NCI-H1436 treated with DMSO at 0.1 percent for 48 hours (cell line): ENCODE results near the gene TEX9.

Source experiments
- DNase-seq: peaks from one replicate; lab custom pipeline; 2025; lab: John Stamatoyannopoulos, UW

TEX9 gene

GRCh38 chr15:56454836-56455235, 89.6 kb downstream of the TEX9 start:
- no peak for DNase-seq

DNA sequence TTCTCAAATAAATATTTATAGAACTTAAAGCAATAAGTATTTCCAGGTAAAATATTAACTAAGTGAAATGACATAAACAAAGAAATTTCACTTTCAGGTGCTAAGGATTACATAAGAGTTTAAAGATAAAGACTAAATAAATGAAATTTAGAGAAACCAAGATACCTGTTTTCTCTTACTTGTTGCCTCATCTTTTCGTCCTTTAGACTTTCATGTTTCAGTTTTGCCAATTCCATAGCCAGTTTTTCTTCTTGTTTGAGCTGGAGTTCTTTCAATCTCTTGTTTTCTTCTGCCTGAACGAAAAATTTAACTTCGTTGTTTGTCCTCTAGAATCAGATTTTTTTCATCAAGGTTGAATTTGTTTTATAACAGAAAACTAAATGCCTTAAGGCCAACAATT, 91.0 kb downstream of the TEX9 start:
- DNase-seq, result no peak

- DNase-seq, result no peak
Measured at GRCh38 chr15:56459096-56459495, 93.9 kb downstream of the TEX9 start.

- no peak for DNase-seq
Measured at GRCh38 chr15:56460071-56460470, 94.8 kb downstream of the TEX9 start.

DNA sequence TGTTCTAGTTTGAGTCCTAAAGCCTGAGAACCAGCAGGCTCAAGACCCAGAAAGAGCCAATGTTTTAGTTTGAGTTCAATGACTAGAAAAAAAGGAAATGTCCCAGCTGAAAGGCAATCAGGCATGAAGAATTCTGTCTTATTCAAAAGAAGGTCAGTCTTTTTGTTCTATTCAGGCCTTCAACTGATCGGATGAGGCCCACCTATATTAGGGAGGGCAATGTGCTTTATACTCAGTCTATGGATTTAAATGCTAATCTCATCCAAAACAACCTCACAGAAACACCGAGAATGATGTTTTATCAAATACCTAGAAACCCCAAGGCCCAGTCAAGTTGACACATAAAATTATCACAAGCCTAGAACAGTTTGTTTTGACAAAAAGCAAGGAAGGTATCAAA, 95.7 kb downstream of the TEX9 start:
- DNase-seq, result no peak

- peak; percentile 86 for DNase-seq
Measured at GRCh38 chr15:56464893-56465520, 99.8 kb downstream of the TEX9 start, which contains the start of gene MNS1. MNS1 (minus strand) TSS chr15:56465137; CDS start chr15:56464972, 165 bp downstream.

DNA sequence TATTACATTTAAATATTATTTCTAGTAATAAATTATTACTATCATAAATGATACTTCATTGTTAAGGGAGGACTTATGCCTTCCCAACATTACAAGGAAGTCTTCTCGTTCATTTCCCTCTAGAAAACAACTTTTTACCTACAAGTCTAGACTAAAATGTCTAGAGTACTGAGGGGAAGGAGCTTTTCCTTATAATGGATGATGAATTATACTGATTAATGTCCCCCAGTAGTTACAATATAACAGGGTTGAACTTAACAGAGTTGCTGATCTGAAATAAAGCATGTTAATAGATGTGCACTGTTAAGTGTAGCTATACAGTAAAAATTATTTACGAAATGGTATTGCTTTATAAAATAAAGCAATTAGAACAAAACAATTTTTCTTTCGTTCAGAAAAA, 102.4 kb downstream of the TEX9 start:
- no peak for DNase-seq

DNA sequence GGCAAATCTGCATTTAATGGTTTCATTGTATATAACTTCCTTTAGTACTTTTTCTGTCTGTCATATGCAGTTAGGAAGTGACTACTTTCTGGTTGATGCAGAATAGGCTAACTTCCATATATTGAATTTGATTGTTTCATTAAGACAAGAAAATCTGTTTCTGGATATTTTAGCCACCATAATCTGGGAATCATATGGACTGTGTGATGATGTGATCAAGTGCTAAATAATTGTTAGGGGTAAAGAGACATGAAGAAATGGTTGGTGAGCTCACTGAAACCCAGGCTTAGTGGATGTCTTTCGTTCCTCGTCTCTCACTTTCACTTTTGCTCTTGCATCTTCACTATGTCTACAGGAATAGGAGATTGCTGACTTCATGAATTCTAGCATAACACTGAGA, 103.2 kb downstream of the TEX9 start:
- no peak for DNase-seq

DNA sequence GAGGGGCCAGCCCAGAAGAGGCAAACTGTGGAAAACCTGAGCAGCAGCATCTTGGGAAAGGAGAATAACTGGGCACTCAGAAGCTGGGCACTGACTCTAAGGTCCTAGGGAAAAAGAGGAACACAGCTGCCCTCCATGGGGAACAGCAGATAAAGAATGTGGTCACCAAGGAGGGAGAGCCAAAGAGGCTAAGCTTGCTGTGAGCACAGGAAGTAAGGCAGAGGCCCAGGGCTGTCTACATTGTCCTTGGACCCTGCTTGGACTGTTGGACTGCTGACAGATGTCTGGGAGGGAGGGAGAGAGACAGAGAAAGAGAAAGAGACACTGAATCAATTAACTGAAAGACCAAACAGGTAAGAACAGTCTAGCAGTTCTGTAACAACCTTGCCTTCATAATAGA, 104.3 kb downstream of the TEX9 start:
- DNase-seq, result no peak

- no peak for DNase-seq
Measured at GRCh38 chr15:56471440-56472069, 106.3 kb downstream of the TEX9 start.

DNA sequence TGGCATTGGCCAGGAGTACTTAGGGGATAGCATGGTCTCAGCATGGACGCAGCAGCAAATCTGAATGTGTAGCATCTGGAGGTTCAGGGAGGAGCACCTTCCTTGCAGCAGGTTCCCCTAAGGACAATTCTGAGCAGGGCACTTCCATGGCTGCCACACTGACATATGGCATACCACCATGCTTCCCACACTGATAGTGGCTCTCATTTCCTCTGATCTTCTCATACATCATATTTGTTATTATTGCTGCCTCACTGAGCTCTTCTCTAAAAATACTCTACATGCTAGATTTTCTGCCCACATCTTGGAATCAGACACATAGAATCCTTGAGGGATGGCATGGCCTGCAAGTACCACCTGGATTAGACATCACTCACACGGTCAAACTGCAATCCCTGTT, 107.1 kb downstream of the TEX9 start:
- no peak for DNase-seq

- DNase-seq, result no peak
Measured at GRCh38 chr15:56473017-56473416, 107.8 kb downstream of the TEX9 start.

GRCh38 chr15:56475351-56475750, 110.1 kb downstream of the TEX9 start:
- DNase-seq, result no peak
